Brain pericyte (primary cell): ENCODE measurements around the gene KRTAP5-1.
"Not testable (repeated sequence)": the region's sequence is repeated elsewhere in the genome, so short reads cannot be mapped to it uniquely, and the experiment has no call there.

Experiments used
- DNase-seq: peaks from one replicate; pipeline ENCODE4 v3.0.0-alpha.2; 2012; ENCODE audit warnings: low read depth, low spot score

KRTAP5-1 gene, protein sequence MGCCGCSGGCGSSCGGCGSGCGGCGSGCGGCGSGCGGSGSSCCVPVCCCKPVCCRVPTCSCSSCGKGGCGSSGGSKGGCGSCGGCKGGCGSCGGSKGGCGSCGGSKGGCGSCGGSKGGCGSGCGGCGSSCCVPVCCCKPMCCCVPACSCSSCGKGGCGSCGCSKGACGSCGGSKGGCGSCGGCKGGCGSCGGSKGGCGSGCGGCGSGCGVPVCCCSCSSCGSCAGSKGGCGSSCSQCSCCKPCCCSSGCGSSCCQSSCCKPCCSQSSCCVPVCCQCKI

DNA sequence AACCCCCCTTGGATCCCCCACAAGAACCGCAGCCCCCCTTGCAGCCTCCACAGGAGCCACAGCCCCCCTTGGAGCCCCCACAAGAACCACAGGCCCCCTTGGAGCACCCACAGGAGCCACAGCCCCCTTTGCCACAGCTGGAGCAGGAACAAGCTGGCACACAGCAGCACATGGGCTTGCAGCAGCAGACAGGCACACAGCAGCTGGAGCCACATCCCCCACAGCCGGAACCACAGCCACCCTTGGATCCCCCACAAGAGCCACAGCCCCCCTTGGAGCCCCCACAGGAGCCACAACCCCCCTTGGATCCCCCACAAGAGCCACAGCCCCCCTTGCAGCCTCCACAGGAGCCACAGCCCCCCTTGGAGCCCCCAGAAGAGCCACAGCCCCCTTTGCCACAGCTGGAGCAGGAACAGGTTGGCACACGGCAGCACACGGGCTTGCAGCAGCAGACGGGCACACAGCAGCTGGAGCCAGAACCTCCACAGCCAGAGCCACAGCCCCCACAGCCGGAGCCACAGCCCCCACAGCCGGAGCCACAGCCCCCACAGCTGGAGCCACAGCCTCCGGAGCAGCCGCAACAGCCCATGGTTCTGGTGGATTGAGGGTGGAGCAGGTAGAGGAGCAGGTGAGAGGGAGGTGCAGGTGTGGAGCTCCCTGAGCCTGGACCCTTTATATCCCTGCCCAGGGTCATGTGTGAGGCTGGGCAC is at the start of gene KRTAP5-1:
TSS of gene KRTAP5-1 (minus strand) at position 623 of the 710 bp plus-strand sequence. CDS start at position 589, 34 bp downstream.
- DNase-seq: not testable (repeated sequence)

DNA sequence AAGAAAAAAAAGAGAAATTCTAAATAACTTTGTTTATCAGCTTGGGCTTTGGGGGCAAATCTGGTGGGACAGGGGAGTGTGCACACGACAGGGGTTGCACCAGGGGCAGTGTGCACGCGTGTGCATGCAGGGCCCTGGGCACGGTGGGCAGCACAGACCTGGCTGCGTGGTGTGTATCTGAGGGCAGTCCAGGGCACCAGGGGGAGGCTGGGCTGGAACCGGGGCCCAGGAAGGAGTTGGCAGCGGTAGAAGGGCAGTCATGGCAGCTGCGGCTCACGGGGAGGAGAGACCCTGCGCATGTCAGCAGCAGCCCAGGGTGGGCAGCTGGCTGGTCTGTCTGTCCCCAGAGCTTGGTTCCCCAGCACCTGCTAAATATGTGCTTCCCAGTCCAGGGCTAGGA is 48.8 kb upstream of the KRTAP5-1 start:
- no peak for DNase-seq

DNA sequence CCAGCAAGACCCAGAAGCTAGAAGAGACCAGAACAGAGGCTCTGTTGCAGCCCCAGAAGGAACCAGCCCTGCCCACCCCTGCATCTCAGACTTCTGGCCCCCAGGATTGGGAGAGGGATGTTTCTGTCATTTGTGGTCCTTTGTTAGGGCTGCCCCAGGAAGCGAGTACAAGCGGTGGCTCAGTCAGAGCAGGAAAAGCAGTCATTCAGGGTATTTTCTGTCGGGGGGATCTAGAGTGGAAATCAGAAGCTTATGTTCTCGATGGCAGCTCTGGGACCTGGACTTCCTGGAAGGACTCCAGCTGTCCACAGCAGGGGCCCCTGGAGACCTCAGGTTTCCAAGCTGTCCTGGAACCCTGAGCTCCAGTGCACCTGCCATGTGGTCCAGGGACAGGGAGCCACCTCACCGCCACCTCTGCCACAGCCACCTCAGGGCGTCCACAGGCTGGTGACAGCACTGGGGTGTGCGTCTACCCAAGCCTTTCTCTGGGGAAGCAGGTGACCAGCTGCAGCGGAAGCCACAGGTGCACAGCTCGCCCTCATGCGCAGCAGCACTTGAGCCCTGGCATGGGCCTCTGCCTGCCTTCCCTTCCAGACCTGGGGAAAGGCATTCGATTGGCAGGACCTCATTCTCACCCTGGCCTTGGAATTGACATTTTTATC is 47.1 kb upstream of the KRTAP5-1 start:
- DNase-seq: no peak

DNA sequence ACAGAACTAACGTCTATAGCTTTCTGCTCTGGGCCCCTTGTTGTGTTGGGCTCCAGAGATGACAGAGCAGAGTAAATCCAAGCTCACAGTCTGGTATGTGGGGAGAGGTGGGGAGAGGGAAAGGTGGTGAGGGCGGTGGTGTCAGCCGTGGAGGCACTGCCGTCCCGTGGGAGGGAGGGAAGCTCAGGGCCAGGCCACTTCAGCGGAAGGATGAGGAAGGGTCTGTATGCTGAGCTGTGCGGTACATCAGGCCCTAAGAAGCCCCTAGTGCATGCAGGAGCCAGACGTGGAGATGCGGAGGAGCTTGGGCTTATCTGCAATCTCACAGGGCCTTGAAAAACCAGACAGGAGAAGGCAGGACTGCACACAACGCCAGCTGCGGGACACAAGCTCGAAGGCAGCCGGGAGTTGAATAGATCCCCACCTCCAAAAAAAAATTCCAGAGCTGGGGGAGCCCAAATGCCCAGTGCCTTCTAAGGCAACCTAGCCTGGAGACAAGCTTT is 46.0 kb upstream of the KRTAP5-1 start:
- DNase-seq: no peak

DNA sequence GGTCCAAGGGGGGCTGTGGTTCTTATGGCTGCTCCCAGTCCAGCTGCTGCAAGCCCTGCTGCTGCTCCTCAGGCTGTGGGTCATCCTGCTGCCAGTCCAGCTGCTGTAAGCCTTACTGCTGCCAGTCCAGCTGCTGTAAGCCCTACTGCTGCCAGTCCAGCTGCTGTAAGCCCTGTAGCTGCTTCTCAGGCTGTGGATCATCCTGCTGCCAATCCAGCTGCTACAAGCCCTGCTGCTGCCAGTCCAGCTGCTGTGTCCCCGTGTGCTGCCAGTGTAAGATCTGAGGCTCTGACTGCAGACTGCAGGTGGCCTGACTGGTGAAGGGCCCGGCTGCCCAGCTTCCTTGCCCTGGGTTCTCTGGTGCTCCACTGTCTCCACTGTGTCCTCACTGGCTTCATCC is 45.2 kb upstream of the KRTAP5-1 start:
- no peak for DNase-seq

DNA sequence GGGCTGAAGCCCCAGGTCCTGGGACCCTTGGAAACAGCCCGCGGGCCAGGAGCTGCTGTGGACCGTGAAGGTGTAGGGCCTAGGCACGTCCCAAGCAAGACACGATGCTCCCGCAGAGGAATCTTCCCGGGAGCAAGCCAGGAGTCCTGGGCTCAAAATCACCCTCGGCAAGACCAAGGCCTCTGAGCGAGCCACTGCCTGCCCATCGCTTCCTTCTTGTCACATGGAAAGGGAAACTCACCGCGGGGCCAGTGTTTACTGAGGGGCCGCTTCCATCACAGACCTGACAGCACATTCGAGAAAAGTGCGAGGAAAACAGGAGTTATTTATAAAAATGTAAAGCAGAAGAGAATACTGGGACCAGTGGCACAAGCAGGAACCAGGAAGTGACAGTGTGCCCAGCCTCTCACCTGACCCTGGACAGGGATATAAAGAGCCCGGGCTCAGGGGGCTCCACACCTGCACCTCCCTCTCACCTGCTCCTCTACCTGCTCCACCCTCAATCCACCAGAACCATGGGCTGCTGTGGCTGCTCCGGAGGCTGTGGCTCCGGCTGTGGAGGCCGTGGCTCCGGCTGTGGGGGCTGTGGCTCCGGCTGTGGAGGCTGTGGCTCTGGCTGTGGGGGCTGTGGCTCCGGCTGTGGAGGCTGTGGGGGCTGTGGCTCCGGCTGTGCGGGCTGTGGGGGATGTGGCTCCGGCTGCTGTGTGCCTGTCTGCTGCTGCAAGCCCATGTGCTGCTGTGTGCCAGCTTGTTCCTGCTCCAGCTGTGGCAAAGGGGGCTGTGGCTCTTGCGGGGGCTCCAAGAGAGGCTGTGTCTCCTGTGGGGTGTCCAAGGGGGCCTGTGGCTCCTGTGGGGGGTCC is 44.5 kb upstream of the KRTAP5-1 start, which contains the start of gene KRTAP5-5:
TSS of gene KRTAP5-5 (plus strand) at position 450 of the 860 bp plus-strand sequence. CDS start at position 516, 66 bp downstream.
- no peak for DNase-seq

DNA sequence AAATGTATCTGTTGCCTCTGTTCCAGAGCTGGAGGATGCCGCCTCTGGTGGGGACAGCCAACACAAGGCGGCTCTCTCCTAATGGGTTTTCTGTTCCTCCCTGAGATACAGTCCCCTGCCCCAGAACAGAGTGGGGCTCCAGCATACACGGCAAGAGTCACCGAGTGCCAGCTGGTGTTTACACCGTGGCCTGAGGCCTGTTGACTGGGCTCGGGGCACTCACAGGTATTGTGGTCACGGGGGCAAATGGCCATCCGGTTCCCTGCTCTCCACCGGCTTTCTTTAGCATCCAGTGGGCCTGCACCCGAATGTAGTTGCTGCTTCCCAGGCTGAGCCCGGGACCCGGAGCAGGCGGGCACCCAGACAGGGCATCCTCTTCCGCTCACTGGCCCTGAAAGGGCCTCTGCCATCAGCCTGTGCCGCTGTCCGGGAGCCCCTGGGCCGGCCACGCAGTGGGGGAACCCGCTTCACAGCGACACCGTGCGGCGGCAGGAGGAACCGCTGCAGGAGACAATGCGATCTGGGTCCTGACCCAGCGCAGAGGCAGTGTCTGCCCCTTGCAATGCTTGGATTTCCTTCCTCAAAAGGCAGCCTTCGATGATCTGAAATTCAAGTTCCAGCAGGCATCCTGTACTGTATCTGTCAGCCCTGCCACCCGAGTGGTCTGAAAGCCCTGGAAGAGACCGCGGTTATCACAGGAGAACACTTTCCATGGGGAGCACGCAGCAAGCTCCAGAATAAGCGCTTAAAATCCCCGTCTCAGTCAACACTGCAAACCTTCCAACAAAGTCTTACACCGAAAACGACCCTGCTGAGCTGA is 43.6 kb upstream of the KRTAP5-1 start:
- no peak for DNase-seq

DNA sequence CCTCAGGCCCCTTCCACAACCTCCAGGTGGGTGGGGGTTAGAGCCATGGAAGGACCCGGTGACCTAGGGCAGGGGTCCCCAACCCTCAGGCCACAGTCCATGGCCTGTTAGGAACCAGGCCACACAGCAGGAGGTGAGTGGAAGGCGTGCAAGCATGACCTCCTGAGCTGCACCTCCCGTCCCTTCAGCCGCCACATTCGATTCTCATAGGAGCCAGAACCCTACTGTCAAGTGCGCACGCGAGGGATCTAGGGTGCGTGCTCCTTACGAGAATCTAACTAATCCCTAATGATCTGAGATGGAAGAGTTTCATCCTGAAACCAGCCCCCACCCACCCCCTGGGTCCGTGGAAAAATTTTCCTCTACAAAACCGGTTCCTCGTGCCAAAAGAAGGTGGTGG is 40.5 kb upstream of the KRTAP5-1 start:
- DNase-seq: no peak

DNA sequence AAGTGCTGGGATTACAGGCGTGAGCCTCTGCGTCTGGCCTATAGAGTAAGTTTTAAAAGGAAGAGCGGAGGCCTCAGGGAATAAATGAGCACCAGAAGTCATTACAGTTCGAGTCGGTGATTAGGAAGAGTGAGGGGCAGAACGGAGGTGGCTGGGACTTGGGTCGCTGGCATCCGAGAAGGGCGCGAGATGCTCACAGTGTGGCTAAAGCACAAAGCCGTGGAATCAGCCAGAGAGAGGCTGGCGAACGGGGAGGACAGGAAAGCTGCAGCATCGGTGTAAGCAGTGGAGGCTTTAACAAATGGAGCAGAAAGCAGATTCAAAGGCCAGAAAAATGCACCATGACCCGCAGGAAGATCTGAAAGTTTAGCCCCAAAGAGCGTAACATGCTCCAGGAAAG is 39.5 kb upstream of the KRTAP5-1 start:
- DNase-seq: no peak

DNA sequence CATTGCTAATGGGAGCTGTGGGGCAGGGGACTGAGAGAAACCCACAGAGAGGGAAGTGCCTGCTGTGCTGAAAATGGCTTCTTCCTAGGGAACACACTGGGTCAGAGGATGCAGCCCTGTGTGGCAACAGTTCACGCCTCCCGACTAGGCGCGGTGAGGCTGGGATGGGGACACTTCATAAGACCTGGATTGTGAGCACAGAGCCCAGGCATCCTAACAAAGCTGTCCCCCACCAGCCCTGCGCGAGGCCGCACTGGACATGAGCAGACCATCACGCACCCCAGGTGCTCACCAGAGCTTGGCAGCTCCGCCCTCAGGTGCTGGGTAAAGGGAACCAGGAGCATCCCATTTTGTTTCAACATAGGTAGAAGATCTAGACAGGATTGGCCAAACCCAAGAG is 38.6 kb upstream of the KRTAP5-1 start:
- DNase-seq: no peak

DNA sequence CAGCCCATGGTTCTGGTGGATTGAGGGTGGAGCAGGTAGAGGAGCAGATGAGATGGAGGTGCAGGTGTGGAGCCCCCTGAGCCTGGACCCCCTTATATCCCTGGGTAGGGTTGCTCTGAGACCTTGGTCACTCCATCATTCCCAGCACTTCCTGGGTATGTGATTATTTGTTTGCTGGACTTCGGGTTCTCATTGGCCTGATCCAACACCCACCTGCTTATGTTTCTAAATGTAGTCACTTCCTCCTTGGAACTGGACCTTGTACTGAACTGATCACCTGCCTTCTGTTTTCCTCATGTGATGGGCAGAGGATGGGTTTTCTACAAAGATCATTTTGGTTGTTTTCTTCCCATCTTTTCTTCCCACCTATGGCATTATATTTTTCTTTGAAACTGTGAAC is 37.0 kb upstream of the KRTAP5-1 start, which contains the start of gene KRTAP5-4:
TSS of gene KRTAP5-4 (minus strand) at position 53 of the 400 bp plus-strand sequence. CDS start at position 8, 45 bp downstream.
- no peak for DNase-seq

DNA sequence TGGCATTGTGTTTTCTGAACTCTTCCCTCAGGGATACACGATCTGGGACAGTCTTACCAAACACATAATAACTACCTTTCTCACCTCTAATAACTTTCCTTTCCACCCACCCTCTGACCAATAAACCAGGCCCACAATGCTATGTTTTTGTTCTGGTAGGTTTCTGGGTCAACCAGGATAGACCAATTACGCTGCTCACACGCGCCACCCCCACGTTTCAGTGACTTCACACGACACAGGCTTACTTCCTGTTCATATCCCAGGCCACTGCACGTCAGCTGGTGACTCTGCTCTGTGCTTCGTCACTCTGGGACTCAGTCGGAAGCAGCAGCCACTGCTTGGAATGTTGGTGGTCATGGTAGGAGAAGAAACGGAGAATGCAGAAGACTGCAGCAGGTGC is 34.4 kb upstream of the KRTAP5-1 start:
- no peak for DNase-seq

DNA sequence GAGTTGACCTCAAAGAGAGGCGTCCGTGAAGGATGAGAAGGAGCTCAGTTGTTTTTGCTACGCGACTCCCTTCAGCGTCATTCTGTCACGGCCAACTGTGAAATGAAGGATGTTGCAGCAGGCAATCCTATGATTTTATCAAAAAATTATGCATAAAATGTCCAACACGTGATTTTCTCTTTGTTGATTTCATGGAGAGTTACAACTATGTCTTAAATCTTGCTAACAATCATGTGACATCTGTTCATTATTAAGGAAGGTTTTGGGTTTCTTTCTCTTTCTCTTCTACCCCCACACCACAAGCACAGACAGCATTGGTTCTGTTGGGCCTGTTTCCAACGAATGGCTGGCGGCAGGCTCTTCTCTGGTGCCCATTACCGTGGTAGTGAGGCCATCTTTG is 33.1 kb upstream of the KRTAP5-1 start:
- DNase-seq: no peak

DNA sequence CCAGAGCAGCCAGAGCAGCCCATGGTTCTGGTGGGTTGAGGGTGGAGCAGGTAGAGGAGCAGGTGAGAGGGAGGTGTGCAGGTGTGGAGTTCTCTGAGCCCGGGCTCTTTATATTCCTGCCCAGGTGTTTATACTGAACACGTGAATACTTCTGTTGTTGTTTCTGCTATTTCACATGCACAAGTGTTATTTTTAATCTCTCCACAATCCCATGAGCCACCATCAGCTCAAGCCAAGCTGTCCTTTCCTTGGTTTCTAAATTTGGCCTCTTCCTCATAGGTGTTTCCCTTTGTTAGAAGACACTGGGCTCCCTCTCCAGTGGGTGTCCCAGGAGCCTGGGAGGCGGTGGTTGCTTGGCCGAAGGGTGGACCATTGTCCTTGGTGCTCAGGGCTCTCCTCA is 23.3 kb upstream of the KRTAP5-1 start, which contains the start of gene KRTAP5-3:
TSS of gene KRTAP5-3 (minus strand) at position 101 of the 400 bp plus-strand sequence. CDS start at position 23, 78 bp downstream.
- no peak for DNase-seq

DNA sequence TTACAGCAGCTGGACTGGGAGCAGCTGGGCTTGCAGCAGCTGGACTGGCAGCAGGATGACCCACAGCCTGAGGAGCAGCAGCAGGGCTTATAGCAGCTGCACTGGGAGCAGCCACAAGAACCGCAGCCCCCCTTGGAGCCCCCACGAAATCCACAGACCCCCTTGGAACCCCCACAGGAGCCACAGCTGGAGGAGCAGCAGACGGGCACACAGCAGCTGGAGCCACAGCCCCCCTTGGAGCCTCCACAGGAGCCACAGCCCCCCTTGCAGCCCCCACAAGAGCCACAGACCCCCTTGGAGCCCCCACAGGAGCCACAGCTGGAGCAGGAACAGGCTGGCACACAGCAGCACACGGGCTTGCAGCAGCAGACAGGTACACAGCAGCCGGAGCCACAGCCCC is 22.8 kb upstream of the KRTAP5-1 start:
- not testable (repeated sequence) for DNase-seq

DNA sequence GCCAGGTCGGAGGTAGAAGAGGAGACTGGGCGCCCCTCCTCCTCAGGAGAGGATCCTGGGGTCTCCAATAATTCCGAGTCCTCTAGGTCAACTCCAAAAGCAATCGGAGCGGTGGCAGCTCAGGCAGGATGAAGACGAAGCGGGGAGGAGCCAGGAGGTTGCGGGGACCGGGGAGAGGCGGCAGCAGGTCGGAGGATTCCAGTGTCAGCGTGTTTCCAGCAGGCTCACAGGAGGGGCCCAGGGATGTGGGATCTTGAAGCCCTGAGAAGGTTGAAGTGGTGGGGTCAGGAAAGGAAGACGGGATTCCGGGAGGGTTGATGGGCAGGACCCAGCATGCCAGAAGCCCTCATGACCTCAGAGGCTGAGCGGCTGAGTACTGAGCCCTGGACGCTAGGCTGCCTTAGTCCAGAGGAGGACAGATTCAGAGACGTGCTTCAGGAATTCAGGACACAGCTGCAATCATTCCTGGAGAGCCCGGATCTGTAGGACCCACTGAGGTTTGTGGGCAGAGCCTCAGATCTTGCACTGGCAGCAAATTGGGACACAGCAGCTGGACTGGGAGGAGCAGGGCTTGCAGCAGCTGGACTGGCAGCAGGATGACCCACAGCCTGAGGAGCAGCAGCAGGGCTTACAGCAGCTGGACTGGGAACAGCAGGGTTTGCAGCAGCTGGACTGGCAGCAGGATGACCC is 22.2 kb upstream of the KRTAP5-1 start:
- DNase-seq: not testable (repeated sequence)

DNA sequence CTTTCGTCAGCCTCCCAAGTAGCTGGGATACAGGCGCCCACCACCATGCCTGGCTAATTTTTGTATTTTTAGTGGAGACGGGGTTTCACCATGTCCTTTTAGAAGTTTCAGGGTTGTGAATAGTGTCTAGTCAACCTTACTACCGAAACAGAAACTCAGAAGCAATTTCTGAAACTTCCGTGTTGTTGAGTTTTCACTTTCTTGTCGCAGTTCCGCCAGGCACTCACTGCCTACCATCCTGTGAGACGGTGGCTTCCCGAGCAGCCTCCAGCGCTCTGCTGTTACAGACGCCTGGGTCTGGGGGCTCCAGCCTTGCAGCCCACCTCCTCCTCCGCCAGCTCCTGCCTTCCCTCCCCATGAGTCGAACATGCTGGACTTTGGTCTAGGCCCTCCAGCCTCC is 20.8 kb upstream of the KRTAP5-1 start:
- DNase-seq: not testable (repeated sequence)

DNA sequence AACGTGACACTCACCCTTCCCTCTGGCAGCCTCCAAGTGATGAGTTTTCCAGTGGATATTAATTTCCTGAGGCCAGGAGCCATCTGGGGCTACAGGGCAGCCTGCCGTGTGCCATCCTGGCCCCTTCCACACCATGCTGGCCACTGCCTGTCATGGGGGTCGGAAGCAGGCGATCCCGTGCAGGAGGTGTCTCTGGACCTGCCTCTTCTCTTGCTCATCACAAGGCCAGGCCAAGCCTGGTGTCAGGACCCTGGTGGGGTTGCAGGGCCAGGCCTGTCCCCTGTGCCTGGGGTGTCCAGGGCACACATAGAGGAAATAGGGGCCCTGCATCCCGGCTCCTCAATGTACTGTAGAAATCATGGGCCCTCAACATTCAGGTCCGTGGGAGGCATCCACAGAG is 19.6 kb upstream of the KRTAP5-1 start:
- DNase-seq: no peak

DNA sequence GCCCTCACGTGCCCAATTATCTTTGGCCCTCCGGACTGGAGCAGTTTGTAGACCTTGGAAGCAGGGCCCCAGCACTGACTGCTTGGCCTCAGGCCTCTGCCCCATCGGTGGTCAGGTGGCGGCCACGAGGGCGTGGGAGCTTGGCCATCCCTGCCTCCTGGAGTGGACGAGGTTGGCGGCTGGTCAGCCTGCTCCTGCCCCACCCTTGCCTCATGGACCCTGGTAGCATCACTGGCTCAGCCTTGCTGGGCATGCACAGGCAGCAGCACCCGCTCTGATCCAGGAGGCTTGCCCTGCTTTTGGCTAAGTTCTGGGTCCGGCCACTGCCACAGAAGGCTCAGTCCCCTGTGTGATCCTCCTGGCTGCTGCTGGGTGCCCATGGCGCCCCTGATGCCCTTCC is 19.1 kb upstream of the KRTAP5-1 start:
- DNase-seq: no peak

DNA sequence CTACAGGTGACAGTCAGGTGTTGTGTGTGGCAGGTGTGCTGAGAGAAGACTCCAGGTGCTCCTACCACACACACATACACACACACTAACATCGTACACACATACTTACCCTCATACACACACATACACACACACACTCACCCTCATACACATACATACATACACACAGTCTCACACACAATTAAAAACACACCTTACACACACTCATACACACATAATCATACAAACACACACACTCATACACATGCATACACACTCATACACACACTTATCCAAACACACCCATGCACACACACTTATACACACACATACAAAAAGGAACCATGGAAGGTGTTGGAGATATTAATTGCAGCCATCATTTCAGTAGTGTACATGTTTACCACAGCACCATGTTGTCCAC is 18.5 kb upstream of the KRTAP5-1 start:
- no peak for DNase-seq
